AG09309 (cell line): ENCODE measurements around the gene SH3GL2.

Source experiments
- DNase-seq: peaks from one replicate; pipeline ENCODE4 v3.0.0-alpha.2; 2010; ENCODE audit warnings: low read depth
- H3K4me3 ChIP-seq: 2 replicates; pipeline ENCODE4 v1.5.1; 2011; ENCODE audit warnings: mild to moderate bottlenecking, low read depth, low read length, moderate library complexity; ENCODE audit not compliant: control insufficient read depth
- TF ChIP-seq, protein P1 (sequence below): IDR thresholded peaks from 2 replicates; pipeline ENCODE4 v1.5.1; 2011; ENCODE audit warnings: mild to moderate bottlenecking, low read depth, low read length, inconsistent platforms; ENCODE audit not compliant: insufficient read depth, control insufficient read depth; ENCODE audit errors: missing control alignments

Gene SH3GL2

GRCh38 chr9:17688834-17689233 is 110.0 kb downstream of the SH3GL2 start:
- H3K4me3 ChIP-seq = no peak overlapping the region
- no peak for DNase-seq
- TF ChIP-seq, protein P1, sequence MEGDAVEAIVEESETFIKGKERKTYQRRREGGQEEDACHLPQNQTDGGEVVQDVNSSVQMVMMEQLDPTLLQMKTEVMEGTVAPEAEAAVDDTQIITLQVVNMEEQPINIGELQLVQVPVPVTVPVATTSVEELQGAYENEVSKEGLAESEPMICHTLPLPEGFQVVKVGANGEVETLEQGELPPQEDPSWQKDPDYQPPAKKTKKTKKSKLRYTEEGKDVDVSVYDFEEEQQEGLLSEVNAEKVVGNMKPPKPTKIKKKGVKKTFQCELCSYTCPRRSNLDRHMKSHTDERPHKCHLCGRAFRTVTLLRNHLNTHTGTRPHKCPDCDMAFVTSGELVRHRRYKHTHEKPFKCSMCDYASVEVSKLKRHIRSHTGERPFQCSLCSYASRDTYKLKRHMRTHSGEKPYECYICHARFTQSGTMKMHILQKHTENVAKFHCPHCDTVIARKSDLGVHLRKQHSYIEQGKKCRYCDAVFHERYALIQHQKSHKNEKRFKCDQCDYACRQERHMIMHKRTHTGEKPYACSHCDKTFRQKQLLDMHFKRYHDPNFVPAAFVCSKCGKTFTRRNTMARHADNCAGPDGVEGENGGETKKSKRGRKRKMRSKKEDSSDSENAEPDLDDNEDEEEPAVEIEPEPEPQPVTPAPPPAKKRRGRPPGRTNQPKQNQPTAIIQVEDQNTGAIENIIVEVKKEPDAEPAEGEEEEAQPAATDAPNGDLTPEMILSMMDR = no peak

- no peak overlapping the region for H3K4me3 ChIP-seq
- TF ChIP-seq, protein P1 = no peak
- DNase-seq = no peak
Observed at GRCh38 chr9:17694336-17694735, 115.5 kb downstream of the SH3GL2 start.

- TF ChIP-seq, protein P1 = no peak
- H3K4me3 ChIP-seq = no peak overlapping the region
- DNase-seq = no peak
Observed at GRCh38 chr9:17695482-17695881, 116.6 kb downstream of the SH3GL2 start.

GRCh38 chr9:17699615-17700330 is 120.9 kb downstream of the SH3GL2 start:
- no peak overlapping the region for H3K4me3 ChIP-seq
- TF ChIP-seq, protein P1 = no peak
- DNase-seq = no peak

DNA sequence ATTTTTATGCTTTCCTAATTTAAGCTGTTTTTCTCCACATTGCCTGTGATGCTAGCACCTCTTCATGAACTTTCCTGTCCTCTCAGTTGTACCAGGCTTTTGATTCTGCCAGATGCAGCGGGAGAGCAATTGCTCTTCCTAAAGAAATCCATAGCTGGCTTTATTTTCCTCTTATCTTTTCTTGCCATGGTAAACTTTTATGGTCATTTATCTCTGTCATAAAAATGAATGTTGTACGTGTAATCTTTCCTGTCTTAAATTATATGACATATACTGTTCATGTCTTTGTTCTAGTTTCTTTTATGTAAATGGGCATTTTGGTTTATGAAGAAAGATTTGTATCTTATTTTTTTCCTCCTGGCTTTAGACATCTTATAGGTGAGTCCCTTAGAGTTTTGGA is 127.5 kb downstream of the SH3GL2 start:
- H3K4me3 ChIP-seq = no peak overlapping the region
- no peak for DNase-seq
- TF ChIP-seq, protein P1 = no peak

DNA sequence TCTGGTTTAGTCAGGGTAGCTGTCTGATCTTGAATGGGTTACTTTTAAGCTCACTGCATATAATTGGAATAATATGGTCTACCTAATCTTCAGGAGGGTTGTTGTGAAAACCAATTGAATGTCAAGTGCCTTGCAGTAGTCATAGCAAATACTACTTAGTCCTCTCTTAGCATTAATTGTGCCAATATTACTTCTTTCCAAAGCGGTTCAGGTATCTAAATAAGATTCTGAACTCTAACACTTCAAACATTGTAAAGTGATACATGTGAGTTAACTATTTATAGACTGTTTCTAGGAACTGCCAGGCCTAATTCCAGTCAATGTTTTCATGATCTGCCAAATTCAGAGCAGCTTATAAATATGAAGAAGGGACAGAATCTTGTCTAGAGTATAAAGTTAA is 140.2 kb downstream of the SH3GL2 start:
- no peak for DNase-seq
- TF ChIP-seq, protein P1 = no peak
- no peak overlapping the region for H3K4me3 ChIP-seq
